ENCODE measurements around the gene KRT40. TPM values are rescaled to one million over a fixed set of nuclear protein-coding genes. Genes with fewer than 3 reads are reported as not detected.

Gene KRT40
- total and polyA plus RNA-seq, 2 experiments from 2014 or later, result 0.33 TPM; not detected in 1

DNA sequence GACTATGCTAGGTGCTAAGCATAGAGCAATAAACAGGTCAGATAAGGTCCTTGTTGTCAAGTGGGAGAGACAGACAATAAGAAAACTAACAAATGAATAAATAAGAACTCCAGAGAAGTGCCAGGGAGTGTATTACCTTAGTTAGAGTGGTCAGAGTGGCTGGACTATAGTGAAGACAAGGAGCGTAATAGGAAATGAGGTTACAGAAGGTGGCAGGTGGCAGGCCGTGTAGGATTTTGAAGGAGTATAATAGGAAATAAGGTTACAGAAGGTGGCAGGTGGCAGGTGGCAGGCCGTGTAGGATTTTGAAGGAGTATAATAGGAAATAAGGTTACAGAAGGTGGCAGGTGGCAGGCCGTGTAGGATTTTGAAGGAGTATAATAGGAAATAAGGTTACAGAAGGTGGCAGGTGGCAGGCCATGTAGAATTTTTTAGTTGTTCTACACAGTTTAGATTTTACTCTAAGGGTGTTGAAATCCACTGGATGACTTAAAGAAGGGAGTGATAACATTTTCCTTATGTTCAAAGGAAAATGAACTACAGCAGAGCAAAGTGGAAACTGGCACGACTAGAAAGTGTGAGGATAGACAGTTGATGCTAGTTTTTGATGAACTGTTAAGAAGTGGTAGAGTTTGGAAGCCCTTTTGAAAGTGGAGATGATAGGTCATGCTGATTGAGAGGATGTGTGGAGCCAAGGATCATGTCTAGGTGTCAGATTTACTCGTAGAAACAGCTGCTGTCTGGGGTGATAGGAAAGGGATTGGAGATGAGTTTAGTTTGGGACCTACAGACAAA, 28.4 kb upstream of the KRT40 start:
- H3K27ac ChIP-seq, result no peak overlapping the region
- whole genome bisulfite sequencing (ENCODE audit: low lambda C conversion rate, missing lambda C conversion rate), result 85% methylated on average over 6 of the region's 6 CpGs

DNA sequence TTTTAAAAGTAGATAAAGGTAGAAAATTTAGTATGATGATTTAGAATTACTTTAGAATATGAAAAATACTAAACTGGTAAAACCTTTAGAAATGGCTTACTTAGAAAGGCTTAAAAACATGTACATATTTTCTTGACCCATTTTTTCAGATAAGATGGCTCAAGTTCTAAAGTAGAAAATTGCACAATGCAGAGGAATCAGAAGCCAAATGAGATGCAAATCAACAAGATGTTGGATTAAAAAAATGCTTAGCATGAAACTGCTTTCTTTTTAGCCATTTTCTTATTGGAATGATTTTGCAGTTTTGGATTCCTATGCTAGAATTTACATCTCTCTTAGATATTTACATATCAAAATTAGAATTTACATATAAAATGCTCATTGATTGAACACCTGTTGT, 26.3 kb upstream of the KRT40 start:
- H3K4me2 ChIP-seq, result no peak overlapping the region
- H3K27ac ChIP-seq, result no peak overlapping the region
- no peaks in the 10 kb centered on the region for H3K9me2 ChIP-seq (replicated peaks; ENCODE audit: insufficient read depth)
- TF ChIP-seq EZH2 (IDR thresholded peaks at IDR 0.05; ENCODE audit: borderline replicate concordance) (no peak), EZH2phosphoT487 (IDR thresholded peaks at IDR 0.05; ENCODE audit: low read depth, severe bottlenecking, unreplicated experiment) (no peak)
- TF ChIP-seq, protein P1, sequence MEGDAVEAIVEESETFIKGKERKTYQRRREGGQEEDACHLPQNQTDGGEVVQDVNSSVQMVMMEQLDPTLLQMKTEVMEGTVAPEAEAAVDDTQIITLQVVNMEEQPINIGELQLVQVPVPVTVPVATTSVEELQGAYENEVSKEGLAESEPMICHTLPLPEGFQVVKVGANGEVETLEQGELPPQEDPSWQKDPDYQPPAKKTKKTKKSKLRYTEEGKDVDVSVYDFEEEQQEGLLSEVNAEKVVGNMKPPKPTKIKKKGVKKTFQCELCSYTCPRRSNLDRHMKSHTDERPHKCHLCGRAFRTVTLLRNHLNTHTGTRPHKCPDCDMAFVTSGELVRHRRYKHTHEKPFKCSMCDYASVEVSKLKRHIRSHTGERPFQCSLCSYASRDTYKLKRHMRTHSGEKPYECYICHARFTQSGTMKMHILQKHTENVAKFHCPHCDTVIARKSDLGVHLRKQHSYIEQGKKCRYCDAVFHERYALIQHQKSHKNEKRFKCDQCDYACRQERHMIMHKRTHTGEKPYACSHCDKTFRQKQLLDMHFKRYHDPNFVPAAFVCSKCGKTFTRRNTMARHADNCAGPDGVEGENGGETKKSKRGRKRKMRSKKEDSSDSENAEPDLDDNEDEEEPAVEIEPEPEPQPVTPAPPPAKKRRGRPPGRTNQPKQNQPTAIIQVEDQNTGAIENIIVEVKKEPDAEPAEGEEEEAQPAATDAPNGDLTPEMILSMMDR (IDR thresholded peaks at IDR 0.05; ENCODE audit: poor library complexity), result no peak
- H4K20me1 ChIP-seq (ENCODE audit: insufficient read depth, poor library complexity, severe bottlenecking), result no peaks in the 10 kb centered on the region
- no peaks in the 10 kb centered on the region for H3K36me3 ChIP-seq (replicated peaks; ENCODE audit: insufficient read depth, low read depth)
- no peak overlapping the region for H2AFZ ChIP-seq
- DNase-seq (ENCODE audit: low spot score), result no peak
- no peaks in the 10 kb centered on the region for H3K79me2 ChIP-seq
- no peaks in the 10 kb centered on the region for H3K9me3 ChIP-seq (ENCODE audit: low read depth)
- no peaks in the 10 kb centered on the region for H3K27me3 ChIP-seq
- H3K4me3 ChIP-seq, result no peak overlapping the region
- peaks cover 6% of the 10 kb centered on the region for H3K4me1 ChIP-seq (ENCODE audit: insufficient read depth)

More for the DNA sequence above, 28.4 kb upstream of the KRT40 start:
- Histone ChIP-seq H3K36me3 (replicated peaks; ENCODE audit: insufficient read depth, low read depth) (no peaks in the 10 kb centered on the region), H3K4me3 (no peak overlapping the region), H3K9me3 (ENCODE audit: low read depth) (no peaks in the 10 kb centered on the region), H3K27me3 (no peaks in the 10 kb centered on the region), H3K9me2 (replicated peaks; ENCODE audit: insufficient read depth) (no peaks in the 10 kb centered on the region), H3K4me1 (ENCODE audit: insufficient read depth) (peaks cover 6% of the 10 kb centered on the region), H3K79me2 (no peaks in the 10 kb centered on the region), H3K4me2 (no peak overlapping the region), H4K20me1 (ENCODE audit: insufficient read depth, poor library complexity, severe bottlenecking) (no peaks in the 10 kb centered on the region), H2AFZ (no peak overlapping the region)
- no peak for DNase-seq (ENCODE audit: low spot score)
- TF ChIP-seq, protein P1 (IDR thresholded peaks at IDR 0.05; ENCODE audit: poor library complexity), result no peak
- no peak for TF ChIP-seq EZH2phosphoT487 (IDR thresholded peaks at IDR 0.05; ENCODE audit: low read depth, severe bottlenecking, unreplicated experiment)
- no peak for TF ChIP-seq EZH2 (IDR thresholded peaks at IDR 0.05; ENCODE audit: borderline replicate concordance)

DNA sequence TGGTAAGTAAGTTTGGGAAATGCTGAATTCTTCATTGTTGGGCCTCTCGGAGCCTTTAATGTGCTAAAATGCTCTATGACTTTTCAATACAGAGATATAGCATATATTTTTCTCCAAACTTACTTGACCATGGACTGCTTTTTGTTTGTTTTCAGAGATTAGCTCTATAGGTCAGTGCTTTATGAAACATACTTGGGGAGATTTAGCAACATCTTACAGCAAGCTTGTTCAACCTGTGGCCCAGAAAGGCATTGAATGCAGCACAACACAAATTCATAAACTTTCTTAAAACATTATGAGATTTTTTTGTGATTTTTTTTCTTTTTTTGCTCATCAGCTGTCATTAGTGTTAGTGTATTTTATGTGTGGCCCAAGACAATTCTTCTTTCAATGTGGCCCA, 25.8 kb upstream of the KRT40 start:
- no peak overlapping the region for H3K4me2 ChIP-seq
- WGBS (ENCODE audit: low lambda C conversion rate, missing lambda C conversion rate), result 91% methylated on average over 1 of the region's 1 CpG
- no peak overlapping the region for H3K27ac ChIP-seq
- no peak for DNase-seq (ENCODE audit: low spot score)
- H3K4me1 ChIP-seq (ENCODE audit: insufficient read depth), result peaks cover 6% of the 10 kb centered on the region
- H3K9me2 ChIP-seq (replicated peaks; ENCODE audit: insufficient read depth), result no peaks in the 10 kb centered on the region
- H2AFZ ChIP-seq, result no peak overlapping the region
- H3K4me3 ChIP-seq, result no peak overlapping the region
- no peaks in the 10 kb centered on the region for H3K27me3 ChIP-seq
- H4K20me1 ChIP-seq (ENCODE audit: insufficient read depth, poor library complexity, severe bottlenecking), result no peaks in the 10 kb centered on the region
- no peaks in the 10 kb centered on the region for H3K79me2 ChIP-seq
- no peaks in the 10 kb centered on the region for H3K36me3 ChIP-seq (replicated peaks; ENCODE audit: insufficient read depth, low read depth)
- no peaks in the 10 kb centered on the region for H3K9me3 ChIP-seq (ENCODE audit: low read depth)
- TF ChIP-seq, protein P1 (IDR thresholded peaks at IDR 0.05; ENCODE audit: poor library complexity), result no peak
- TF ChIP-seq EZH2phosphoT487 (IDR thresholded peaks at IDR 0.05; ENCODE audit: low read depth, severe bottlenecking, unreplicated experiment) (no peak), EZH2 (IDR thresholded peaks at IDR 0.05; ENCODE audit: borderline replicate concordance) (no peak)

Measured in hepatocyte (in vitro differentiated cells).